Astrocyte (in vitro differentiated cells and primary cell): Measurements from ENCODE around the gene CBS.
"Not testable (repeated sequence)": the region's sequence is repeated elsewhere in the genome, so short reads cannot be mapped to it uniquely, and the experiment has no call there.

Experiments
- CTCF ChIP-seq: IDR thresholded peaks from 2 replicates; pipeline ENCODE4 v1.5.1; 2011; ENCODE audit warnings: low read depth, mild to moderate bottlenecking, inconsistent platforms, low read length, moderate library complexity; ENCODE audit not compliant: insufficient read depth
- EZH2 ChIP-seq: IDR thresholded peaks from 2 replicates; pipeline ENCODE4 v1.6.1; 2012; ENCODE audit warnings: mild to moderate bottlenecking, low read length, inconsistent platforms; ENCODE audit not compliant: insufficient read depth

- TF ChIP-seq EZH2, CTCF: not testable (repeated sequence)
Measured at GRCh38 chr21:43065991-43066390, 9.6 kb downstream of the CBS start.
